ENCODE results near the gene FRMPD1. TPM values are rescaled to one million over a fixed set of nuclear protein-coding genes. Genes with fewer than 3 reads are reported as not detected.

FRMPD1 gene
- total RNA-seq, 1 donor from 2014 or later: not detected

DNA sequence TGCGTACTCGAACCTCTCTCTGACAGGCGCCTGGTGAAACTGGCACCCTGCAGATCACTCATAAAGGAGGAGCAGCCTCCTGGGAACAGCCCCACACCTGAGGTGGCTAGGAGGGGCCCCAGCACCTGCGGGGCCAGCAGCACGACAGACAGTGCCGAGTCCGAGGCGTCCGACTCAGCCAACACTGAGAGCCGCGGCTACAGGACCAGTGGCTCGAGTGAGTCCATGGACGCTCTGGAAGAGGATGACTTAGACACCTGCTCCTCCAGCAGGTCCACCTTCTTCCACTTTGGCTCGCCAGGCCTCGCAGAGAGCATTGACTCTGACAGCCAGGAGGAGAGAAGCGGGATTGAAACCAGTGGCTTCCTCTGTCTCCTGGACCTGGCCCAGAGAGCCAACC is 89.4 kb downstream of the FRMPD1 start:
- intact Hi-C loops (cut with DNase I): loop anchor here (10.0 kb wide), 2 partner anchors 625 to 655 kb away; partner anchors contain the start of gene ALDH1B1
- no peaks in the 10 kb centered on the region for H3K4me1 ChIP-seq

DNA sequence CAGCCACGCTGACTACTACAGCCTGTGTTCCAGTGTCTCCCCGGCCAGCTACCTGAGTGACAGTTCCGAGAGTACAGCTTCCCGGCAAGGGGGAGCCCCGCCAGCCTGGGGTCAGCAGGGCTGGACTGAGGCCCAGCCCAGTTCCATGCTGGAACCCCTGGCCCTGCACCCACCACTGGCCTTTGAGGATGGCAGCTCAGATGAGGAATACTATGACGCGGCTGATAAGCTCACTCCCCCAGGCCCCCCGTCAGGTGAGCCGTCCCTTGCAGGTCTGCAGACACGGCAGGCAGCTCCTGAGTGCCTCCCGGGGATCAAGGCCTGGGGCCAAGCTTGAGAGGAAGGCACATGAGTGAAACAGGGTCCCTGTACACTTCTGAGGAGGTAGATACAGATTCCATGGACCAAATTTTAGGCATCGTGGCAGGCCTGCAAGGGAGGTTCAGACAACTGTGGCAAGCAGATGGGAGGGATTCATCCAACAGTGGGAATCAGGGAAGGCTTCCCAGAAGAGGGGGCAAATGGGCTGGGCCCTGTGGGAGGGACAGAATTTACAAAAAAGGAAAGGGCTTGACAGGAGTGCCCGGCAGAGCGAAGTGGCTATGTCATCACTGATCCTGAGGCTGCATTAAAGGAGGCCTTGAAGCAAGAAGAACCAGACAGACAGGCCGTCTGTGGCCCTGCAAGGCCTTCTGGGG is 90.0 kb downstream of the FRMPD1 start:
- no peak overlapping the region for H3K27ac ChIP-seq
- peak in 1 of 2 donors; percentile 31 for DNase-seq (ENCODE audit: low spot score in 2 of 2)
- no peaks in the 10 kb centered on the region for H3K4me1 ChIP-seq
- no peaks in the 10 kb centered on the region for H3K27me3 ChIP-seq
- TF ChIP-seq, protein P1, sequence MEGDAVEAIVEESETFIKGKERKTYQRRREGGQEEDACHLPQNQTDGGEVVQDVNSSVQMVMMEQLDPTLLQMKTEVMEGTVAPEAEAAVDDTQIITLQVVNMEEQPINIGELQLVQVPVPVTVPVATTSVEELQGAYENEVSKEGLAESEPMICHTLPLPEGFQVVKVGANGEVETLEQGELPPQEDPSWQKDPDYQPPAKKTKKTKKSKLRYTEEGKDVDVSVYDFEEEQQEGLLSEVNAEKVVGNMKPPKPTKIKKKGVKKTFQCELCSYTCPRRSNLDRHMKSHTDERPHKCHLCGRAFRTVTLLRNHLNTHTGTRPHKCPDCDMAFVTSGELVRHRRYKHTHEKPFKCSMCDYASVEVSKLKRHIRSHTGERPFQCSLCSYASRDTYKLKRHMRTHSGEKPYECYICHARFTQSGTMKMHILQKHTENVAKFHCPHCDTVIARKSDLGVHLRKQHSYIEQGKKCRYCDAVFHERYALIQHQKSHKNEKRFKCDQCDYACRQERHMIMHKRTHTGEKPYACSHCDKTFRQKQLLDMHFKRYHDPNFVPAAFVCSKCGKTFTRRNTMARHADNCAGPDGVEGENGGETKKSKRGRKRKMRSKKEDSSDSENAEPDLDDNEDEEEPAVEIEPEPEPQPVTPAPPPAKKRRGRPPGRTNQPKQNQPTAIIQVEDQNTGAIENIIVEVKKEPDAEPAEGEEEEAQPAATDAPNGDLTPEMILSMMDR (IDR thresholded peaks at IDR 0.05): no peak
- H3K36me3 ChIP-seq: no peaks in the 10 kb centered on the region
- no peaks in the 10 kb centered on the region for H3K9me3 ChIP-seq
- intact Hi-C loops (cut with DNase I): loop anchor here (10.0 kb wide), 2 partner anchors 624 to 654 kb away; partner anchors contain the start of gene ALDH1B1
- no peak overlapping the region for H3K4me3 ChIP-seq

More for the DNA sequence above, 89.4 kb downstream of the FRMPD1 start:
- H3K36me3 ChIP-seq: no peaks in the 10 kb centered on the region
- TF ChIP-seq, protein P1 (IDR thresholded peaks at IDR 0.05): no peak
- DNase-seq (ENCODE audit: low spot score in 2 of 2): no peak
- no peak overlapping the region for H3K27ac ChIP-seq
- no peak overlapping the region for H3K4me3 ChIP-seq
- no peaks in the 10 kb centered on the region for H3K27me3 ChIP-seq
- H3K9me3 ChIP-seq: no peaks in the 10 kb centered on the region

DNA sequence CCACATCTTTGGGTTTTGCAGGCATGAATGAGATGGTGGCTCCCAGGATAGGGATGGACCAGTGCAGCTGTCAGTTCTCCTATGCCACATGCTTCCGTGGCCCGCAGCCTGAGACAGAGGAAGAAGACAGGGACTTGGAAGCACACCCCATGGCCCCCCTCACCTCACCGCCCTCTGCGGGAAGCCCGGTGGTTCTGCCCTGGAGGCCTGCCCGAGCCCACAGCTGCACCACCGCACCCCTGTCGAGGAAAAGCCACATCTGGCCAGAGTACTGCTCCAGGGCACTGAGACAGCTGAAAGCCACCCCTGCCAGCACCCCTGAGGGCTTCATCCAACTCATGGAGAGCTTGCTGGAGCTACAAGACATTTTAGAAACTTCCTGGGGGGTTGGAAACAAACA is 95.2 kb downstream of the FRMPD1 start:
- no peak for DNase-seq (ENCODE audit: low spot score in 2 of 2)
- H3K36me3 ChIP-seq: no peaks in the 10 kb centered on the region
- H3K4me1 ChIP-seq: no peaks in the 10 kb centered on the region
- H3K27ac ChIP-seq: no peak overlapping the region
- H3K27me3 ChIP-seq: no peaks in the 10 kb centered on the region
- intact Hi-C loops (cut with DNase I): loop anchor here (10.0 kb wide), 2 partner anchors 619 to 649 kb away; partner anchors contain the start of gene ALDH1B1
- TF ChIP-seq, protein P1 (IDR thresholded peaks at IDR 0.05): no peak
- no peaks in the 10 kb centered on the region for H3K9me3 ChIP-seq
- H3K4me3 ChIP-seq: no peak overlapping the region

DNA sequence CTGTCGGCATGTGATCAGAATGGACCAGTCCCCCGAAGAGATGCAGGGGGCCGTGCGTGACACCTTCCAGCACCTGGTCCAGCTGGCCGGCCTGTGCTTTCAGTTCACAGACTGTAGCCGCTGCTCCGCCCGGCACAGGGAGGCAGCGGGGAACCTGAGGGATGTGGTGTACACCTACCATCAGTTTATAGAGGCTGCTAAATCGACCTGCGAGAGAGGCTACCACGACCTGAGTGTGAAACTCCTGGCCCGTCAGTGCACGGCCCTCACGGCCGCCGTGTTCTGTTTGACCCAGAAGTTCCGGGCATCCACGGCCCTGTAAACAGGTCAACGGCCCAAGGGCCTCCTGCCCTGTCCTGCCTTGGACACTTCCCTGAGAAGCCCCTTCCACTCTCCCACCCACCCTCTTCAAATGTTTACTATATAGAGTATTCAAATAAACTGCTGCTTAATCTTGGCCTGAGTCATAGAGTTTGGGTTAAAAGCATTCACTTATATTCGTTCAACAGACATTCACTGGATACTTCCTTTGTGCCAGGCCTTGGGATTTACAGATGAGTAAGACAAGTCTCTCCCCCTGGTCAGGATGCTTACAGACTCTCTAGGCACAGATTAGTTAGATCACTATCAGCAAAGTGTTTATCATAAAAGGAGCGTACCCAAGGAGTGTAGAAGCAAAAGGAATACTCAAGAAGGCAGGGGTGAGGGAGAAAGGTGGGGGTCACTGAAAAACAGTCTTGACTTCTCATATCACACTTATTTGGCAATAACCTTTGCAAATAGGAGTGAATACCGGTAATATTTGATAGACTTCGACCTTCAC is 95.9 kb downstream of the FRMPD1 start:
- no peaks in the 10 kb centered on the region for H3K36me3 ChIP-seq
- TF ChIP-seq, protein P1 (IDR thresholded peaks at IDR 0.05): no peak
- no peak for DNase-seq (ENCODE audit: low spot score in 2 of 2)
- no peaks in the 10 kb centered on the region for H3K4me1 ChIP-seq
- H3K27ac ChIP-seq: no peak overlapping the region
- H3K9me3 ChIP-seq: no peaks in the 10 kb centered on the region
- no peaks in the 10 kb centered on the region for H3K27me3 ChIP-seq
- intact Hi-C loops (cut with DNase I): loop anchor here (10.0 kb wide), 2 partner anchors 618 to 648 kb away; partner anchors contain the start of gene ALDH1B1
- no peak overlapping the region for H3K4me3 ChIP-seq

DNA sequence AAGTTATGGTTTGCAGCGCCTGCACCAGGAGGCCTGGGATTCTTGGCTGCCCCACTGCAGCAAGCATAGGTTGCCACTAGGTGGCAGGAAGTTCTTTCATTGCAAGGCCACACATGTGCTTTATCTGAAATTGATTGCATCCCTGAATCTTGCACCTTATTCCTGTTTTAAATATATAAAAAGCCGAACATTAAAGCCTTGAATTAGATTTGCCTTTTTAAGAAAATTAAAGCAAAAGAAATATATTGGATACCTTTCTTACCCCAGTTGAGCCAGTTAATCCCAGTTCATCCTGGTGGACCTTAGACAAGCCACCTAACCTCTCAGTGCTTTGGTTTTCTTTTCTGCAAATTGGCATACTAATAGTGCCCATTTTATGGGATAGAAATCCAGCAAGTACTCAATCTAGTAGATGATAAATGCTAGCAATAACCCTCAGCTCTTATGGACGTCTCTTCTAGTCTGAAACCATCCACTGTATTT is 96.6 kb downstream of the FRMPD1 start:
- Histone ChIP-seq H3K4me1 (no peaks in the 10 kb centered on the region), H3K4me3 (no peak overlapping the region), H3K27ac (no peak overlapping the region), H3K27me3 (no peaks in the 10 kb centered on the region), H3K36me3 (no peaks in the 10 kb centered on the region), H3K9me3 (no peaks in the 10 kb centered on the region)
- intact Hi-C loops (cut with DNase I): loop anchor here (10.0 kb wide), 2 partner anchors 617 to 647 kb away; partner anchors contain the start of gene ALDH1B1
- TF ChIP-seq, protein P1 (IDR thresholded peaks at IDR 0.05): peak in 2 of 3 experiments; percentile 70 to 81
- no peak for DNase-seq (ENCODE audit: low spot score in 2 of 2)
